Measurements from ENCODE around the gene ACBD7.
A peak's percentile ranks its signal among the peaks of the same experiment; 100 is the strongest.

ACBD7 gene

GRCh38 chr10:15124190-15124589 is 35.6 kb upstream of the ACBD7 start:
- no peak overlapping the region for H3K4me3 ChIP-seq (ENCODE audit: low read length)
- DNase-seq (ENCODE audit: low read depth) = no peak
- TF ChIP-seq, protein P1, sequence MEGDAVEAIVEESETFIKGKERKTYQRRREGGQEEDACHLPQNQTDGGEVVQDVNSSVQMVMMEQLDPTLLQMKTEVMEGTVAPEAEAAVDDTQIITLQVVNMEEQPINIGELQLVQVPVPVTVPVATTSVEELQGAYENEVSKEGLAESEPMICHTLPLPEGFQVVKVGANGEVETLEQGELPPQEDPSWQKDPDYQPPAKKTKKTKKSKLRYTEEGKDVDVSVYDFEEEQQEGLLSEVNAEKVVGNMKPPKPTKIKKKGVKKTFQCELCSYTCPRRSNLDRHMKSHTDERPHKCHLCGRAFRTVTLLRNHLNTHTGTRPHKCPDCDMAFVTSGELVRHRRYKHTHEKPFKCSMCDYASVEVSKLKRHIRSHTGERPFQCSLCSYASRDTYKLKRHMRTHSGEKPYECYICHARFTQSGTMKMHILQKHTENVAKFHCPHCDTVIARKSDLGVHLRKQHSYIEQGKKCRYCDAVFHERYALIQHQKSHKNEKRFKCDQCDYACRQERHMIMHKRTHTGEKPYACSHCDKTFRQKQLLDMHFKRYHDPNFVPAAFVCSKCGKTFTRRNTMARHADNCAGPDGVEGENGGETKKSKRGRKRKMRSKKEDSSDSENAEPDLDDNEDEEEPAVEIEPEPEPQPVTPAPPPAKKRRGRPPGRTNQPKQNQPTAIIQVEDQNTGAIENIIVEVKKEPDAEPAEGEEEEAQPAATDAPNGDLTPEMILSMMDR (conservative IDR thresholded peaks at IDR 0.05; ENCODE audit: low read depth, low read length) = no peak

GRCh38 chr10:15123749-15124184 is 35.2 kb upstream of the ACBD7 start:
- DNase-seq (ENCODE audit: low read depth) = peak; percentile 79
- no peak overlapping the region for H3K4me3 ChIP-seq (ENCODE audit: low read length)
- TF ChIP-seq, protein P1 (conservative IDR thresholded peaks at IDR 0.05; ENCODE audit: low read depth, low read length) = no peak

DNA sequence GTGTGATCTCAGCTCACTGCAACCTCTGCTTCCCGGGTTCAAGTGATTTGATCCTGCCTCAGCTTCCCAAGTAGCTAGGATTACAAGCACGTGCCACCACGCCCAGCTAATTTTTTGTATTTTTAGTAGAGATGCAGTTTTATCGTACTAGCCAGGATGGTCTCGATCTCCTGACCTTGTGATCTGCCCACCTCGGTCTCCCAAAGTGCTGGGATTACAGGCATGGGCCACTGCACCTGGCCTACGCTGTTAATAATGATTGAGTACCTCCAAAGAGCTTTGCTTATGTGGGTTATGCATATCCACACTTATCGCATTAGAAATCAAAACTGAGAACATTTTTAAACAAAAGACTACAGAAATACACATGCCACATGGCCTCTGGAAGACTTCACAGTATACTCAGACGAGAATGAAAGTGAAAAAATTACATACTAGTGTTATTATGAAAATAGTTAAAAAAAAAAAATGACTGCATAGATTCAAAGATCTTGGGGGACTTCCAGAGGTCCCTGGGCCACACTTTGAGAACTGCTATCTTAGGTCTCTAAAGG is 34.0 kb upstream of the ACBD7 start:
- TF ChIP-seq, protein P1 (conservative IDR thresholded peaks at IDR 0.05; ENCODE audit: low read depth, low read length) = no peak
- no peak overlapping the region for H3K4me3 ChIP-seq (ENCODE audit: low read length)
- no peak for DNase-seq (ENCODE audit: low read depth)

DNA sequence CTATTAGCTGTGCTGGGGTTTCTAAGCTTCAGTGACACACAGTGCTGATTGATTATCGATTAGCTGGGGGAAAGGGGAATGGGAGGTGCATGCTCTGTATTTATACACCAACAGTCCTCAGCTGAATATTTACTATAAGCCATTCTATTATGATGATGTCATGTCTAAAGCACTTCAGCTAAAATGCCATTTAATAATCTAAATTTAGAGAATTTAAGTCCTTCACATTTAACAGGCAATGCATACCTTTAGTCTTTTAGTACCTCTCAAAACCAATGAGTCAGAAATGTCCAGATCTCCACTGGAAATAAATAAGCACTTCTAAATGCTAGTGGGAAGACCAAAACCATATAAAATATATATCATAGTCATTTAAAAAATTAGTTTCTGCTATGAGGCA is 33.1 kb upstream of the ACBD7 start:
- H3K4me3 ChIP-seq (ENCODE audit: low read length) = no peak overlapping the region
- TF ChIP-seq, protein P1 (conservative IDR thresholded peaks at IDR 0.05; ENCODE audit: low read depth, low read length) = no peak
- peak; percentile 36 for DNase-seq (ENCODE audit: low read depth)

GRCh38 chr10:15120523-15120922 is 31.9 kb upstream of the ACBD7 start:
- no peak for DNase-seq (ENCODE audit: low read depth)
- no peak overlapping the region for H3K4me3 ChIP-seq (ENCODE audit: low read length)
- TF ChIP-seq, protein P1 (conservative IDR thresholded peaks at IDR 0.05; ENCODE audit: low read depth, low read length) = no peak

GRCh38 chr10:15118615-15119014 is 30.0 kb upstream of the ACBD7 start:
- DNase-seq (ENCODE audit: low read depth) = no peak
- no peak overlapping the region for H3K4me3 ChIP-seq (ENCODE audit: low read length)
- TF ChIP-seq, protein P1 (conservative IDR thresholded peaks at IDR 0.05; ENCODE audit: low read depth, low read length) = no peak

GRCh38 chr10:15116225-15116624 is 27.6 kb upstream of the ACBD7 start:
- DNase-seq (ENCODE audit: low read depth) = no peak
- no peak overlapping the region for H3K4me3 ChIP-seq (ENCODE audit: low read length)
- TF ChIP-seq, protein P1 (conservative IDR thresholded peaks at IDR 0.05; ENCODE audit: low read depth, low read length) = no peak

Data from retinal pigment epithelial cell (primary cell).